ENCODE data around the gene CHST11. TPM values are rescaled to one million over a fixed set of nuclear protein-coding genes. Genes with fewer than 3 reads are reported as not detected.

The CHST11 gene
- polyA plus RNA-seq, 1 donor (not counting 4 experiments of a cell fraction or from before 2014, with no cell fraction given): 11.9 TPM

DNA sequence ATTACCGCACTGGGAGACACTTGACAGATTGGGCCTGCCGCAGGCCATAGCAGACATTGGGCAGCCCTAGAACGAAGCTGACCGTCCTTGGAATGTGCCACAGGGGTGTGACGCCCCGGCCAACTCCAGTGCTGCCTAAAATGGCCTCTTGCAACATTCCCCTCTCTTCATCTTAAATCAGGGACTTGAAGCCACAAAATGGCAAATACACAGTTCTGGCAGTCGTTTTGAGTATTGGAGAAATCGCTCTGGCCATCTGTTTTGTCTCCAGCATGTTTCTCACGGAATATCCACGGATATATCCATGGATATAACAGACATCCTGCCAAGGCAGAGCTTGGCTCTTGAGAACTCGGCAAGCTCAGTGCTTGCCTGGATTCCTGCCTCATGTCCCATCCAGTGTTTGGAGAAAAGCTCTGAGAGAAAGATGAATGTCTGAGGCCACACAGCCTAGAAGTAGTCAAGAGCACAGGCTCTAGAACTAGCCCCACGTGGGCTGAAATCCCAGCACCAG is 158.4 kb downstream of the CHST11 start:
- no peaks in the 10 kb centered on the region for H3K9me3 ChIP-seq (ENCODE audit: control insufficient read depth, low read depth, low read length)
- peaks cover 2% of the 10 kb centered on the region for H3K79me2 ChIP-seq (ENCODE audit: control insufficient read depth, insufficient read depth, low read length)
- H4K20me1 ChIP-seq (ENCODE audit: control insufficient read depth, extremely low read depth, insufficient read depth, low read length): no peaks in the 10 kb centered on the region
- no peaks in the 10 kb centered on the region for H3K4me1 ChIP-seq (ENCODE audit: control insufficient read depth, extremely low read depth, insufficient read depth, low read length)
- no peak overlapping the region for H3K4me2 ChIP-seq (ENCODE audit: control insufficient read depth, extremely low read depth, insufficient read depth, low read depth, low read length)
- H3K9ac ChIP-seq (ENCODE audit: control insufficient read depth, extremely low read depth, insufficient read depth, low read length): no peak overlapping the region
- no peak overlapping the region for H2AFZ ChIP-seq (ENCODE audit: control insufficient read depth, low read length)
- H3K4me3 ChIP-seq (ENCODE audit: control insufficient read depth in 2 of 3, extremely low read depth in 1 of 3, insufficient read depth in 2 of 3, low read depth in 1 of 3, low read length in 3 of 3): no peak overlapping the region
- FAIRE-seq (no peak), DNase-seq (ENCODE audit: low read depth, low spot score) (no peak)
- H3K27ac ChIP-seq (ENCODE audit: control insufficient read depth, insufficient read depth, low read length): no peak overlapping the region
- no peaks in the 10 kb centered on the region for H3K9me1 ChIP-seq (ENCODE audit: control insufficient read depth, extremely low read depth, insufficient read depth, low read length)
- TF ChIP-seq EZH2 (IDR thresholded peaks at IDR 0.05; ENCODE audit: low read length): no peak
- dilution Hi-C loops (cut with MboI; ENCODE audit: extremely low pct_ligation_motif_present, low sequenced_read_pairs): no loop called here
- H3K27me3 ChIP-seq (ENCODE audit: control insufficient read depth, extremely low read depth, insufficient read depth, low read length): no peaks in the 10 kb centered on the region
- H3K36me3 ChIP-seq (ENCODE audit: control insufficient read depth in 2 of 2, extremely low read depth in 1 of 2, insufficient read depth in 2 of 2, low read length in 2 of 2): peaks cover 0 to 2% of the 10 kb centered on the region in 2 experiments

GRCh38 chr12:104618691-104619090 is 161.9 kb downstream of the CHST11 start:
- no peaks in the 10 kb centered on the region for H3K9me1 ChIP-seq (ENCODE audit: control insufficient read depth, extremely low read depth, insufficient read depth, low read length)
- no peak for TF ChIP-seq EZH2 (IDR thresholded peaks at IDR 0.05; ENCODE audit: low read length)
- no peak for TF ChIP-seq CTCF (optimal IDR thresholded peaks at IDR 0.05 in 1 of 3, IDR thresholded peaks at IDR 0.05 in 1 of 3, conservative IDR thresholded peaks at IDR 0.05 in 1 of 3; ENCODE audit: extremely low read depth in 1 of 3, insufficient read depth in 2 of 3, low read length in 3 of 3)
- H3K27ac ChIP-seq (ENCODE audit: control insufficient read depth, insufficient read depth, low read length): no peak overlapping the region
- H3K9me3 ChIP-seq (ENCODE audit: control insufficient read depth, low read depth, low read length): no peaks in the 10 kb centered on the region
- H3K4me3 ChIP-seq (ENCODE audit: control insufficient read depth in 2 of 3, extremely low read depth in 1 of 3, insufficient read depth in 2 of 3, low read depth in 1 of 3, low read length in 3 of 3): no peak overlapping the region
- H3K4me2 ChIP-seq (ENCODE audit: control insufficient read depth, extremely low read depth, insufficient read depth, low read depth, low read length): no peak overlapping the region
- no peak overlapping the region for H2AFZ ChIP-seq (ENCODE audit: control insufficient read depth, low read length)
- peaks cover 0 to 2% of the 10 kb centered on the region in 2 experiments for H3K36me3 ChIP-seq (ENCODE audit: control insufficient read depth in 2 of 2, extremely low read depth in 1 of 2, insufficient read depth in 2 of 2, low read length in 2 of 2)
- FAIRE-seq (no peak), DNase-seq (ENCODE audit: low read depth, low spot score) (no peak)
- H3K27me3 ChIP-seq (ENCODE audit: control insufficient read depth, extremely low read depth, insufficient read depth, low read length): no peaks in the 10 kb centered on the region
- H3K4me1 ChIP-seq (ENCODE audit: control insufficient read depth, extremely low read depth, insufficient read depth, low read length): no peaks in the 10 kb centered on the region
- dilution Hi-C loops (cut with MboI; ENCODE audit: extremely low pct_ligation_motif_present, low sequenced_read_pairs): no loop called here
- H3K79me2 ChIP-seq (ENCODE audit: control insufficient read depth, insufficient read depth, low read length): peaks cover 2% of the 10 kb centered on the region
- no peak overlapping the region for H3K9ac ChIP-seq (ENCODE audit: control insufficient read depth, extremely low read depth, insufficient read depth, low read length)
- no peaks in the 10 kb centered on the region for H4K20me1 ChIP-seq (ENCODE audit: control insufficient read depth, extremely low read depth, insufficient read depth, low read length)

DNA sequence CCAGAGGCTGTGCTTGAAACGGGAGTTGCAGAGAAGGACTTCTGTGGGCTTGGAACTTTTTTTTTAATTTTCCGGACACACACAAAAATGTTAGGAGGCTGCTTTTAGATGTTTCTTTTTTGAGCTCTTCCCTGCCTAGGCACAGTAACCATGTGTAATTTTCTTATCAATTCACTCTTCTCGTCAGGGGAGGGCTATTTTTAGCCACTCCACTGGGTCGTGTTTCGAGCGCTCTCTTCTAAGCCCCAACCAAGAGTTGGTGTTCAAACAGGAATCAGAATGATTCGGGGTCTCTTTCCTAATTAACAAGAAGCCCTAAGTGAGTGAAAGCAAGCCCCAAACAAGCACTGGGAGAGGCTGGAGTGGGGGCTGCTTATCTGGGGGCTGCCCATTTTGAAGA is 162.6 kb downstream of the CHST11 start:
- H3K4me2 ChIP-seq (ENCODE audit: control insufficient read depth, extremely low read depth, insufficient read depth, low read depth, low read length): no peak overlapping the region
- no peak for DNase-seq (ENCODE audit: low read depth, low spot score)
- no peak overlapping the region for H2AFZ ChIP-seq (ENCODE audit: control insufficient read depth, low read length)
- H3K9me3 ChIP-seq (ENCODE audit: control insufficient read depth, low read depth, low read length): no peaks in the 10 kb centered on the region
- TF ChIP-seq CTCF (optimal IDR thresholded peaks at IDR 0.05 in 1 of 3, IDR thresholded peaks at IDR 0.05 in 1 of 3, conservative IDR thresholded peaks at IDR 0.05 in 1 of 3; ENCODE audit: extremely low read depth in 1 of 3, insufficient read depth in 2 of 3, low read length in 3 of 3) (no peak), EZH2 (IDR thresholded peaks at IDR 0.05; ENCODE audit: low read length) (no peak)
- FAIRE-seq: no peak
- no peak overlapping the region for H3K27ac ChIP-seq (ENCODE audit: control insufficient read depth, insufficient read depth, low read length)
- no peak overlapping the region for H3K4me3 ChIP-seq (ENCODE audit: control insufficient read depth in 2 of 3, extremely low read depth in 1 of 3, insufficient read depth in 2 of 3, low read depth in 1 of 3, low read length in 3 of 3)
- H4K20me1 ChIP-seq (ENCODE audit: control insufficient read depth, extremely low read depth, insufficient read depth, low read length): no peaks in the 10 kb centered on the region
- peaks cover 0 to 2% of the 10 kb centered on the region in 2 experiments for H3K36me3 ChIP-seq (ENCODE audit: control insufficient read depth in 2 of 2, extremely low read depth in 1 of 2, insufficient read depth in 2 of 2, low read length in 2 of 2)
- H3K9me1 ChIP-seq (ENCODE audit: control insufficient read depth, extremely low read depth, insufficient read depth, low read length): no peaks in the 10 kb centered on the region
- H3K27me3 ChIP-seq (ENCODE audit: control insufficient read depth, extremely low read depth, insufficient read depth, low read length): no peaks in the 10 kb centered on the region
- H3K4me1 ChIP-seq (ENCODE audit: control insufficient read depth, extremely low read depth, insufficient read depth, low read length): no peaks in the 10 kb centered on the region
- dilution Hi-C loops (cut with MboI; ENCODE audit: extremely low pct_ligation_motif_present, low sequenced_read_pairs): no loop called here
- no peak overlapping the region for H3K9ac ChIP-seq (ENCODE audit: control insufficient read depth, extremely low read depth, insufficient read depth, low read length)
- H3K79me2 ChIP-seq (ENCODE audit: control insufficient read depth, insufficient read depth, low read length): peaks cover 2% of the 10 kb centered on the region
